Measurements from ENCODE around the gene LCLAT1.

The LCLAT1 gene

GRCh38 chr2:30647752-30648457 is 200.9 kb downstream of the LCLAT1 start:
- no peak for DNase-seq (ENCODE audit: low spot score)
- POLR2A ChIA-PET (ENCODE audit: low non-redundant PET), result no interaction called here
- no peak for TF ChIP-seq CTCF (conservative IDR thresholded peaks at IDR 0.05; ENCODE audit: low read depth)
- H3K27ac ChIP-seq, result no peak overlapping the region
- CTCF ChIA-PET, result no interaction called here

GRCh38 chr2:30649278-30649677 is 202.2 kb downstream of the LCLAT1 start:
- POLR2A ChIA-PET (ENCODE audit: low non-redundant PET), result no interaction called here
- H3K27ac ChIP-seq, result no peak overlapping the region
- DNase-seq (ENCODE audit: low spot score), result no peak
- TF ChIP-seq CTCF (conservative IDR thresholded peaks at IDR 0.05; ENCODE audit: low read depth), result no peak
- CTCF ChIA-PET, result no interaction called here

- CTCF ChIA-PET, result no interaction called here
- no peak for DNase-seq (ENCODE audit: low spot score)
- POLR2A ChIA-PET (ENCODE audit: low non-redundant PET), result no interaction called here
- TF ChIP-seq CTCF (conservative IDR thresholded peaks at IDR 0.05; ENCODE audit: low read depth), result no peak
- H3K27ac ChIP-seq, result no peak overlapping the region
These were observed 202.8 kb downstream of the LCLAT1 start for GRCh38 chr2:30649828-30650227.

DNA sequence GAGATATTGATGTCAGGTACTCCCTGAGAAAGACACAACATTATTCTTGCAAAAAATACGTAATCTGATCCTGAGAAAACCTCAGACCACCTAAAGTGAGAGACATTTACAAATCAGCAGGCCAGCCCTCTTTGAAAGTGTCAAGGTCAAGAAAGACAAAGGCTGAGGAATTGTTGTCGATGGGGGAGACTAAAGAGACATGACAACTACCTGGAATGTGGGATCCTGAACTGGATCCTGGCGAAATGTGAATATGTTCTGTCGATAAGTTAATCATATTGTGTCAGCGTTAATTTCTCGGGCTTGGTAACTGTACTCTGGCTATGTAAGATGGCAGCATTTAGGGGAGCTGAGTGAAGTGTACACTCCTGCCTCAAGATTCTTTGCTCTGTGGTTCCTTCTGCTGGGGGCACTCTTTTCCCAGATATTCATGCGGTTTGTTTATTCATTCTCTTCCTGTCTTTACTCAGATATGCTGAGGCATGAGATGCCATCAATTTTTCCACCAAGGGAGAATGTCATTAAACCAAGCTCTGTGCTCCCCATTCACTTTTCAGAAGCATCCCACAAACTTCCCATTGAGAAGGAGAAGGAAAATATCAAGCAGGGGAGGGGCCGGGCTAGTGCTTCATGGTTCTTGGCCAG is 205.3 kb downstream of the LCLAT1 start:
- POLR2A ChIA-PET (ENCODE audit: low non-redundant PET), result no interaction called here
- DNase-seq (ENCODE audit: low spot score), result no peak
- no peak for TF ChIP-seq CTCF (conservative IDR thresholded peaks at IDR 0.05; ENCODE audit: low read depth)
- CTCF ChIA-PET, result no interaction called here
- no peak overlapping the region for H3K27ac ChIP-seq

- no peak for TF ChIP-seq CTCF (conservative IDR thresholded peaks at IDR 0.05; ENCODE audit: low read depth)
- no peak for DNase-seq (ENCODE audit: low spot score)
- POLR2A ChIA-PET (ENCODE audit: low non-redundant PET), result no interaction called here
- H3K27ac ChIP-seq, result no peak overlapping the region
- CTCF ChIA-PET, result interaction anchor here (0.6 kb wide), 1 partner anchor 1250 kb away, joined by 3 read pairs; no protein-coding TSS in a partner anchor
These were observed 206.8 kb downstream of the LCLAT1 start for GRCh38 chr2:30653847-30654246.

GRCh38 chr2:30654404-30654803 is 207.4 kb downstream of the LCLAT1 start:
- no peak overlapping the region for H3K27ac ChIP-seq
- ChIA-PET POLR2A (ENCODE audit: low non-redundant PET) (no interaction called here), CTCF (no interaction called here)
- TF ChIP-seq CTCF (conservative IDR thresholded peaks at IDR 0.05; ENCODE audit: low read depth), result no peak
- no peak for DNase-seq (ENCODE audit: low spot score)
